ENCODE results near the gene UQCRFS1. TPM values are rescaled to one million over a fixed set of nuclear protein-coding genes. Genes with fewer than 3 reads are reported as not detected.

UQCRFS1 gene
- total and polyA plus RNA-seq, 2 donors from 2014 or later: 37.9 to 148 TPM

GRCh38 chr19:29187676-29188075 is 25.3 kb downstream of the UQCRFS1 start:
- FAIRE-seq: no peak
- no peak overlapping the region for H3K9ac ChIP-seq (ENCODE audit: low read length in 3 of 3)
- no peak overlapping the region for H3K4me3 ChIP-seq (ENCODE audit: low read length in 3 of 3)
- no peak overlapping the region for H3K27ac ChIP-seq (ENCODE audit: low read depth in 2 of 2, low read length in 2 of 2)
- H3K9me3 ChIP-seq (ENCODE audit: control insufficient read depth in 2 of 3, insufficient read depth in 1 of 3, low read length in 3 of 3): no peaks in the 10 kb centered on the region
- no peak for TF ChIP-seq CTCF (IDR thresholded peaks at IDR 0.05; ENCODE audit: borderline replicate concordance, extremely low read depth, insufficient read depth)
- intact Hi-C loops (cut with DNase I): no loop called here
- no peak for DNase-seq
- no peaks in the 10 kb centered on the region for H3K4me1 ChIP-seq (ENCODE audit: control insufficient read depth in 2 of 3, insufficient read depth in 2 of 3, low read depth in 1 of 3, low read length in 3 of 3)
- H3K27me3 ChIP-seq (ENCODE audit: control insufficient read depth, insufficient read depth, low read length): no peaks in the 10 kb centered on the region
- H3K36me3 ChIP-seq (ENCODE audit: control insufficient read depth in 2 of 3, insufficient read depth in 3 of 3, low read length in 3 of 3): no peaks in the 10 kb centered on the region

GRCh38 chr19:29185427-29185826 is 27.5 kb downstream of the UQCRFS1 start:
- Histone ChIP-seq H3K9ac (ENCODE audit: low read length in 3 of 3) (no peak overlapping the region), H3K9me3 (ENCODE audit: control insufficient read depth in 2 of 3, insufficient read depth in 1 of 3, low read length in 3 of 3) (no peaks in the 10 kb centered on the region), H3K4me1 (ENCODE audit: control insufficient read depth in 2 of 3, insufficient read depth in 2 of 3, low read depth in 1 of 3, low read length in 3 of 3) (no peaks in the 10 kb centered on the region), H3K27ac (ENCODE audit: low read depth in 2 of 2, low read length in 2 of 2) (no peak overlapping the region), H3K36me3 (ENCODE audit: control insufficient read depth in 2 of 3, insufficient read depth in 3 of 3, low read length in 3 of 3) (no peaks in the 10 kb centered on the region), H3K27me3 (ENCODE audit: control insufficient read depth, insufficient read depth, low read length) (no peaks in the 10 kb centered on the region), H3K4me3 (ENCODE audit: low read length in 3 of 3) (no peak overlapping the region)
- TF ChIP-seq CTCF (IDR thresholded peaks at IDR 0.05; ENCODE audit: borderline replicate concordance, extremely low read depth, insufficient read depth): no peak
- DNase-seq (peak in 1 of 5 donors; percentile 4), FAIRE-seq (no peak)
- intact Hi-C loops (cut with DNase I): no loop called here

- no peak overlapping the region for H3K4me3 ChIP-seq (ENCODE audit: low read length in 3 of 3)
- no peaks in the 10 kb centered on the region for H3K36me3 ChIP-seq (ENCODE audit: control insufficient read depth in 2 of 3, insufficient read depth in 3 of 3, low read length in 3 of 3)
- no peak overlapping the region for H3K27ac ChIP-seq (ENCODE audit: low read depth in 2 of 2, low read length in 2 of 2)
- intact Hi-C loops (cut with DNase I): no loop called here
- no peaks in the 10 kb centered on the region for H3K27me3 ChIP-seq (ENCODE audit: control insufficient read depth, insufficient read depth, low read length)
- H3K9me3 ChIP-seq (ENCODE audit: control insufficient read depth in 2 of 3, insufficient read depth in 1 of 3, low read length in 3 of 3): peaks cover 0 to 14% (median 0%) of the 10 kb centered on the region in 3 donors
- FAIRE-seq (no peak), DNase-seq (no peak)
- H3K4me1 ChIP-seq (ENCODE audit: control insufficient read depth in 2 of 3, insufficient read depth in 2 of 3, low read depth in 1 of 3, low read length in 3 of 3): no peaks in the 10 kb centered on the region
- H3K9ac ChIP-seq (ENCODE audit: low read length in 3 of 3): no peak overlapping the region
- no peak for TF ChIP-seq CTCF (IDR thresholded peaks at IDR 0.05; ENCODE audit: borderline replicate concordance, extremely low read depth, insufficient read depth)
Observed at GRCh38 chr19:29176981-29177754, 35.8 kb downstream of the UQCRFS1 start.

Data from kidney (tissue), 14 donors.